Measurements from ENCODE around the gene ZNF70.
"Not testable (repeated sequence)": the region's sequence is repeated elsewhere in the genome, so short reads cannot be mapped to it uniquely, and the experiment has no call there.

GRCh38 chr22:23728108-23728507 is 22.8 kb downstream of the ZNF70 start:
- not testable (repeated sequence) for TF ChIP-seq ZNF138 (CRISPR knock-in tag; conservative IDR thresholded peaks at IDR 0.05); ZBTB21 (CRISPR knock-in tag; IDR thresholded peaks at IDR 0.05; ENCODE audit: borderline replicate concordance); MYBL2 (CRISPR knock-in tag; IDR thresholded peaks at IDR 0.05); CTCF (IDR thresholded peaks at IDR 0.05); MLX (CRISPR knock-in tag; IDR thresholded peaks at IDR 0.05); USF1 (CRISPR knock-in tag; IDR thresholded peaks at IDR 0.05); KAT7 (CRISPR knock-in tag; IDR thresholded peaks at IDR 0.05; ENCODE audit: borderline replicate concordance); NFYB (CRISPR knock-in tag; conservative IDR thresholded peaks at IDR 0.05; ENCODE audit: low read depth); ATF2 (CRISPR knock-in tag; IDR thresholded peaks at IDR 0.05; ENCODE audit: borderline replicate concordance, low read depth); ZNF512 (CRISPR knock-in tag; IDR thresholded peaks at IDR 0.05; ENCODE audit: borderline replicate concordance); NR2C2 (CRISPR knock-in tag; IDR thresholded peaks at IDR 0.05); TEAD4 (CRISPR knock-in tag; IDR thresholded peaks at IDR 0.05); USF2 (CRISPR knock-in tag; IDR thresholded peaks at IDR 0.05); ELF4 (CRISPR knock-in tag; IDR thresholded peaks at IDR 0.05; ENCODE audit: low read depth)
